Suppressor macrophage treated with lipopolysaccharide for 1 hour (primary cell): ENCODE results near the gene CDH22.

ENCODE experiments used
- DNase-seq, 3 donors: peaks; one replicate each; pipeline ENCODE4 v3.0.0-alpha.2; 2020 to 2022

The CDH22 gene

GRCh38 chr20:46296526-46297250 is 11.6 kb downstream of the CDH22 start:
- no peak for DNase-seq

- peak; percentile 40 to 54 (median 44) for DNase-seq
Measured at GRCh38 chr20:46293084-46293483, 15.2 kb downstream of the CDH22 start.

- no peak for DNase-seq
Measured at GRCh38 chr20:46291401-46291800, 16.9 kb downstream of the CDH22 start.

GRCh38 chr20:46289432-46289831 is 18.9 kb downstream of the CDH22 start:
- DNase-seq, result no peak

GRCh38 chr20:46286977-46287376 is 21.3 kb downstream of the CDH22 start:
- no peak for DNase-seq

GRCh38 chr20:46286382-46286781 is 21.9 kb downstream of the CDH22 start:
- DNase-seq, result no peak

GRCh38 chr20:46285740-46286139 is 22.6 kb downstream of the CDH22 start:
- DNase-seq, result no peak

- DNase-seq, result no peak
Measured at GRCh38 chr20:46285072-46285471, 23.2 kb downstream of the CDH22 start.

GRCh38 chr20:46284040-46284427 is 24.3 kb downstream of the CDH22 start:
- DNase-seq, result no peak

GRCh38 chr20:46283426-46284039 is 24.8 kb downstream of the CDH22 start:
- no peak for DNase-seq

GRCh38 chr20:46282669-46283068 is 25.6 kb downstream of the CDH22 start:
- no peak for DNase-seq

GRCh38 chr20:46279103-46279502 is 29.2 kb downstream of the CDH22 start:
- no peak for DNase-seq

GRCh38 chr20:46277602-46278001 is 30.7 kb downstream of the CDH22 start:
- no peak for DNase-seq

GRCh38 chr20:46276531-46276930 is 31.8 kb downstream of the CDH22 start:
- peak in 1 of 3 donors; percentile 20 for DNase-seq

GRCh38 chr20:46275091-46275490 is 33.2 kb downstream of the CDH22 start:
- no peak for DNase-seq

GRCh38 chr20:46273717-46274116 is 34.6 kb downstream of the CDH22 start:
- no peak for DNase-seq

- no peak for DNase-seq
Measured at GRCh38 chr20:46272389-46273047, 35.8 kb downstream of the CDH22 start.

- DNase-seq, result no peak
Measured at GRCh38 chr20:46270977-46271744, 37.1 kb downstream of the CDH22 start.

- peak in 1 of 3 donors; percentile 8 for DNase-seq
Measured at GRCh38 chr20:46269372-46269771, 38.9 kb downstream of the CDH22 start.

GRCh38 chr20:46268662-46269061 is 39.6 kb downstream of the CDH22 start:
- no peak for DNase-seq

- no peak for DNase-seq
Measured at GRCh38 chr20:46268131-46268614, 40.1 kb downstream of the CDH22 start.

- DNase-seq, result no peak
Measured at GRCh38 chr20:46267108-46268105, 40.9 kb downstream of the CDH22 start.
